Lower leg skin (tissue), 3 donors: ENCODE results near the gene WWOX.

Experiments used
- CTCF ChIP-seq, 3 donors: fragments of 450-650 bp; IDR thresholded peaks; one replicate each; pipeline ENCODE4 v1.5.1; 2016; ENCODE audit warnings: antibody characterized with exemption in 3 of 3, mild to moderate bottlenecking in 3 of 3, moderate library complexity in 2 of 3
- POLR2A ChIP-seq, 2 donors: fragments of 450-650 bp; IDR thresholded peaks; one replicate each; pipeline ENCODE4 v1.6.1; 2016 to 2017; ENCODE audit warnings: antibody characterized with exemption in 2 of 2, mild to moderate bottlenecking in 1 of 2, moderate library complexity in 1 of 2

GRCh38 chr16:78258375-78259065 is 159.1 kb downstream of the WWOX start:
- no peak for TF ChIP-seq CTCF (IDR thresholded peaks at IDR 0.05)
- TF ChIP-seq POLR2A (IDR thresholded peaks at IDR 0.05) = no peak
